ENCODE results near the gene RPS6KA5.
"Not testable (repeated sequence)": the region's sequence is repeated elsewhere in the genome, so short reads cannot be mapped to it uniquely, and the experiment has no call there.

The RPS6KA5 gene

DNA sequence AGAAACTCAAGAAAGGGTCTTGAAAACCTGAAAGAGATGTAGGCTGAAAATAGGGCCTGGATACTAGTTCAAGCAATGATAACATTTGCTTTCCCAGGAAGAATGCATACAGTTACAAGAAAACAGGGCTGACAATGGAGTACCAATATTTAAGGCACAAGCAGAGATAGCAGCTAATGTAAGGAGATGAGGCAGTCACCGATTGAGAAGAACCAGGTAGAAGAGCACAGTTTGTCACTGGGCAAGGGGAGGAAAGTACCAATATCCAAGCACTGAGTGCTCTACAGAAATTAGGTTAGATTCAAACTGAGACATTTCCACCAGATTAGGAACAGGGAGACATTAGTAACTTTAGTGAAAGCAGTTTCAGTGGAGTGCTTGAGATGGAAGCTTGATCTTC, 19.9 kb downstream of the RPS6KA5 start:
- no peak for DNase-seq
- Mint-ChIP-seq H3K27ac (no peak overlapping the region), H3K27me3 (ENCODE audit: low read depth, poor library complexity) (no peaks in the 10 kb centered on the region), H3K4me3 (no peak overlapping the region), H3K9me3 (no peaks in the 10 kb centered on the region), H3K36me3 (ENCODE audit: low read depth) (no peaks in the 10 kb centered on the region), H3K4me1 (peaks cover 3% of the 10 kb centered on the region)
- TF ChIP-seq, protein P1, sequence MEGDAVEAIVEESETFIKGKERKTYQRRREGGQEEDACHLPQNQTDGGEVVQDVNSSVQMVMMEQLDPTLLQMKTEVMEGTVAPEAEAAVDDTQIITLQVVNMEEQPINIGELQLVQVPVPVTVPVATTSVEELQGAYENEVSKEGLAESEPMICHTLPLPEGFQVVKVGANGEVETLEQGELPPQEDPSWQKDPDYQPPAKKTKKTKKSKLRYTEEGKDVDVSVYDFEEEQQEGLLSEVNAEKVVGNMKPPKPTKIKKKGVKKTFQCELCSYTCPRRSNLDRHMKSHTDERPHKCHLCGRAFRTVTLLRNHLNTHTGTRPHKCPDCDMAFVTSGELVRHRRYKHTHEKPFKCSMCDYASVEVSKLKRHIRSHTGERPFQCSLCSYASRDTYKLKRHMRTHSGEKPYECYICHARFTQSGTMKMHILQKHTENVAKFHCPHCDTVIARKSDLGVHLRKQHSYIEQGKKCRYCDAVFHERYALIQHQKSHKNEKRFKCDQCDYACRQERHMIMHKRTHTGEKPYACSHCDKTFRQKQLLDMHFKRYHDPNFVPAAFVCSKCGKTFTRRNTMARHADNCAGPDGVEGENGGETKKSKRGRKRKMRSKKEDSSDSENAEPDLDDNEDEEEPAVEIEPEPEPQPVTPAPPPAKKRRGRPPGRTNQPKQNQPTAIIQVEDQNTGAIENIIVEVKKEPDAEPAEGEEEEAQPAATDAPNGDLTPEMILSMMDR (IDR thresholded peaks at IDR 0.05): no peak

DNA sequence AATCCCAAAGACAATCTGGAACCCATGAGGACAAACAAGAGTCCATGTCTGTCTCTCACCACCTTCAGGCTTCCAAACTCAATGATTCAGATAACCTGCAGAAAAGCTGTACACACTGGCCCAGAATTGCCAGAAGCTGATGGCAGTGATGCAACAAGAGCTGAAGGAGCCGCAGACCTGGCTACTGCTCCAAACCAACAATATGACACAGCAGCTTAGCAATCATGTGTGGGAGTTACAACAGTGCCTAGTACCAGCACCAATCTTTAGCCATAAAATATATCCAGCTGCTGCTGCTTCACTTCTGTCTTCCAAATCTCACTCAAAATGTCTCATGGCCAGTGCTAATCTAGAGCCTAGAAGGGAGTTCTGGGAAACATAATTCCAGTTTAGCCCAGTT, 22.0 kb downstream of the RPS6KA5 start:
- TF ChIP-seq, protein P1 (IDR thresholded peaks at IDR 0.05): no peak
- no peak overlapping the region for H3K4me3 Mint-ChIP-seq
- H3K9me3 Mint-ChIP-seq: no peaks in the 10 kb centered on the region
- no peaks in the 10 kb centered on the region for H3K36me3 Mint-ChIP-seq (ENCODE audit: low read depth)
- no peaks in the 10 kb centered on the region for H3K27me3 Mint-ChIP-seq (ENCODE audit: low read depth, poor library complexity)
- DNase-seq: no peak
- no peak overlapping the region for H3K27ac Mint-ChIP-seq
- peaks cover 5% of the 10 kb centered on the region for H3K4me1 Mint-ChIP-seq

DNA sequence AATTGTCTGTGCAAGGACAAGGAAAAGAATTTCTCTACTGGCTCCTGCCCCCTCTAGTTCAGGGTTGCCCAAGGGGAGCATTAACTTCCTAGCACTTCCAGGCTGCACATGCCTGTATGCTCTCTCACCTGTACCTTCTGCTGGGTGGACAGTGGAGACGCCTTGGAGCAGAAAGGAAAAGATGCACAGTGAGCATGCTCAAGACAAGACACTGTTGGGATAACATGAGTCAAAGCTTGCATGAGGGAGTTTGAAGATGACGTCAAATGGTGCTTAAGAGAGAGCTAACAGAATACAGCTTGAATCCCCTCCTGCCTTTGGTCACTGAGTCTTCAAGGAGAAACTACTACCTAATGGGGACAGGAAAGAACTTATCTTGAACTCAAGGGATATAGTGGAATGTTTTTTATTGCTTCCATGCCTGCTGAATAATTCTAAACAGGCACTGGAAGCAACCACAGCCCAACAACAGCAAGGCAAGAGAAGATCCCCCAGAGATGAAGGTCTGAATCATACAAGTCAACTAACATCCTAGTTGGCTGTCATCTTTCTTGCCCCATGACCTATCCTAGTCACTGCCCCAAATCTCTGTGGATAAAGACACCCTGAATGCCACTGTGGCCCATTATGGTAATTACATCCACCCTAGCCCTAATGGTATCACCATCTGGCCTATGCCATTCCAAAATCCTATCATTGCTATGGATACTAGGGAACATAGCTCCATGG, 23.5 kb downstream of the RPS6KA5 start:
- Mint-ChIP-seq H3K27ac (no peak overlapping the region), H3K27me3 (ENCODE audit: low read depth, poor library complexity) (no peaks in the 10 kb centered on the region), H3K4me1 (peaks cover 5% of the 10 kb centered on the region), H3K36me3 (ENCODE audit: low read depth) (no peaks in the 10 kb centered on the region), H3K9me3 (peaks cover 6% of the 10 kb centered on the region), H3K4me3 (no peak overlapping the region)
- no peak for DNase-seq
- TF ChIP-seq, protein P1 (IDR thresholded peaks at IDR 0.05): no peak

DNA sequence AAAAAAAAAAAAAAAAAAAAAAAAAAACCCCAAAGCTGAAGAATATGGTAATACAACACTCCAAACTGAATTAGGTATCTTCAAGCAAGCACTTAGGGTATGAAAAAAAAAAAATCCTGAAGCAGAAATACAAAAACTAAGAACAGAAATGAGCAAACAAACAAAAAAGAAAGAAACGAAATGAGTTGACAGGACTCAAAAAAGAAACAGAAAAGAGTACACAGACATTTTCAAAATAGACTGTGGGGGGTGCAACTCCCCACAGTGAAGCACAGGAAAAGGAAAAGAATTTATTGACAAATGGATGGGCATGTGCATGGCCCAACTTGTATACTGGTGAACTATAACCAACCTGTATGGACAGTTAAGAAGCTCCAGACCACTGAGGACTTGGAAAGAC, 24.6 kb downstream of the RPS6KA5 start:
- Mint-ChIP-seq H3K36me3 (ENCODE audit: low read depth) (no peaks in the 10 kb centered on the region), H3K27me3 (ENCODE audit: low read depth, poor library complexity) (no peaks in the 10 kb centered on the region), H3K27ac (no peak overlapping the region), H3K9me3 (peaks cover 6% of the 10 kb centered on the region), H3K4me1 (peaks cover 5% of the 10 kb centered on the region), H3K4me3 (no peak overlapping the region)
- DNase-seq: no peak
- TF ChIP-seq, protein P1 (IDR thresholded peaks at IDR 0.05): no peak

DNA sequence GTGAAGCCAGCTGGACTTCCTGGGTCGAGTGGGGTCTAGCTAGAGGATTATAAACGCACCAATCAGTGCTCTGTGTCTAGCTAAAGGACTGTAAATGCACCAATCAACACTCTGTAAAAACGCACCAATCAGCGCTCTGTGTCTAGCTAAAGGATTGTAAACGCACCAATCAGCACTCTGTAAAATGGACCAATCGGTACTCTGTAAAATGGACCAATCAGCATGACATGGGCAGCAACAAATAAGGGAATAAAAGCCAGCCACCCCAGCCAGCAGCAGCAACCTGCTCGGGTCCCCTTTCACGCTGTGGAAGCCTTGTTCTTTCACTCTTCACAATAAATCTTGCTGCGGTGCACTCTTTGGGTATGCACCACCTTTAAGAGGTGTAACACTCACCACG, 26.1 kb downstream of the RPS6KA5 start:
- not testable (repeated sequence) for DNase-seq; H3K4me1 Mint-ChIP-seq; H3K4me3 Mint-ChIP-seq; H3K27ac Mint-ChIP-seq; H3K9me3 Mint-ChIP-seq; H3K36me3 Mint-ChIP-seq (ENCODE audit: low read depth); H3K27me3 Mint-ChIP-seq (ENCODE audit: low read depth, poor library complexity)

DNA sequence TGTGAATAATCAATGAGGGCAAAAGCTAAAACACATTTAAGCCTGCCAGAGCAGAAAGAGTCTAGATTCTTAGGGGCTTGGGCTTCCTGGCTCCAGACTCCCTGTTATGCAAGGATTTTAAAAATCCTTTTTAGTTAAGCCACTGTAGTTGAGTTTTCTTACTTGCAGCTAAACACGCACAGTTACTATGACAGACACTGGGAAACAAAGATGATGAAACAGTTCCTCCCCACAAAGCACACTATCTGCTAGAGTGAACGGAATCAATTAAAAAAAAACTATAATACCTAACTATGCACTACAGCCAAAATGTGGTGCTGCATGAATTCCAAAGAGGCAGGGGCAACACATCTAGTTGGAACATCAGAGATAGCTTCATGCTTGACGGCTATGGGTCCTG, 28.2 kb downstream of the RPS6KA5 start:
- DNase-seq: no peak
- TF ChIP-seq, protein P1 (IDR thresholded peaks at IDR 0.05): no peak
- no peaks in the 10 kb centered on the region for H3K27me3 Mint-ChIP-seq (ENCODE audit: low read depth, poor library complexity)
- no peak overlapping the region for H3K27ac Mint-ChIP-seq
- peaks cover 9% of the 10 kb centered on the region for H3K4me1 Mint-ChIP-seq
- H3K9me3 Mint-ChIP-seq: peaks cover 6% of the 10 kb centered on the region
- H3K4me3 Mint-ChIP-seq: no peak overlapping the region
- no peaks in the 10 kb centered on the region for H3K36me3 Mint-ChIP-seq (ENCODE audit: low read depth)

All from nephron progenitor cell (in vitro differentiated cells).